Endothelial cell of umbilical vein (primary cell): Measurements from ENCODE around the gene NT5C1A. TPM values are rescaled to one million over a fixed set of nuclear protein-coding genes. Genes with fewer than 3 reads are reported as not detected.

Experiments used
- BruUV-seq: library from RNA; stranded (reverse); fragments of 400-500 nt; replicated peaks from 2 replicates; lab custom pipeline; 2021; lab: Mats Ljungman, UMichigan
- CTCF ChIA-PET: fragments of 300-600, 350-600 bp; sonication (Branson Sonifier 250); formaldehyde crosslinking; loops from one replicate; lab custom pipeline; 2021; ENCODE audit warnings: antibody characterized with exemption, inconsistent platforms; lab: Charles Lee
- POLR2A ChIA-PET: fragments of 300-600, 350-600 bp; sonication (Branson Sonifier 250); formaldehyde crosslinking; loops from one replicate; lab custom pipeline; 2021; ENCODE audit warnings: antibody characterized with exemption, inconsistent platforms; lab: Charles Lee
- DNase-seq: peaks from one replicate; pipeline ENCODE4 v3.0.0-alpha.2; 2011; ENCODE audit warnings: low read depth, low spot score
- FAIRE-seq: peaks from 2 replicates; lab custom pipeline; 2011; peaks lifted over from hg19 to GRCh38; lab: Jason Lieb, UNC
- H2AFZ ChIP-seq: 2 replicates; pipeline ENCODE4 v1.6.0; 2012; ENCODE audit warnings: low read depth, low read length, control low read depth, inconsistent platforms
- H3K27ac ChIP-seq: 2 replicates; pipeline ENCODE4 v1.5.1; 2011; ENCODE audit warnings: low read depth, mild to moderate bottlenecking, control low read depth, low read length, moderate library complexity; ENCODE audit not compliant: insufficient read depth
- H3K27me3 ChIP-seq, 2 experiments: 2 replicates each; pipeline versions ENCODE4 v1.6.0 to v1.6.1; 2011; ENCODE audit warnings: low read length in 2 of 2, mixed read lengths in 1 of 2; ENCODE audit not compliant: control insufficient read depth in 2 of 2, insufficient read depth in 2 of 2
- H3K36me3 ChIP-seq, 2 experiments: 2 replicates in 1 of 2; 3 replicates in 1 of 2; pipeline ENCODE4 v1.5.1; 2011; ENCODE audit warnings: low read length in 2 of 2, mild to moderate bottlenecking in 1 of 2, moderate library complexity in 1 of 2; ENCODE audit not compliant: control insufficient read depth in 2 of 2, insufficient read depth in 2 of 2; ENCODE audit errors: extremely low read depth in 1 of 2
- H3K4me1 ChIP-seq: 3 replicates; pipeline ENCODE4 v1.5.1; 2011; ENCODE audit warnings: mild to moderate bottlenecking, low read length; ENCODE audit not compliant: control insufficient read depth, insufficient read depth; ENCODE audit errors: extremely low read depth
- H3K4me2 ChIP-seq: 2 replicates; pipeline ENCODE4 v1.6.1; 2011; ENCODE audit warnings: low read length, control low read depth, mixed read lengths; ENCODE audit not compliant: insufficient read depth
- H3K4me3 ChIP-seq, 3 experiments: fragments of 200-600 bp in 1 of 3; sonication (generic), shearing (Covaris generic) in 1 of 3; replicated peaks in 1 of 3; 2 replicates each; pipeline ENCODE4 v1.5.1; 2011 to 2016; ENCODE audit warnings: control low read depth in 3 of 3, low read length in 3 of 3, mild to moderate bottlenecking in 2 of 3, inconsistent platforms in 1 of 3, low read depth in 1 of 3, moderate library complexity in 1 of 3; ENCODE audit not compliant: insufficient read depth in 1 of 3
- H3K79me2 ChIP-seq: 2 replicates; pipeline ENCODE4 v1.6.0; 2012; ENCODE audit warnings: low read length, inconsistent platforms; ENCODE audit not compliant: control insufficient read depth, insufficient read depth
- H3K9ac ChIP-seq: replicated peaks from 2 replicates; pipeline ENCODE3; 2011; ENCODE audit warnings: low read length, control low read depth; ENCODE audit not compliant: insufficient read depth; ENCODE audit errors: extremely low read depth
- H3K9me1 ChIP-seq: replicated peaks from 3 replicates; pipeline ENCODE4 v1.6.0; 2011; ENCODE audit warnings: mild to moderate bottlenecking, low read length; ENCODE audit not compliant: control insufficient read depth, insufficient read depth; ENCODE audit errors: extremely low read depth
- H3K9me3 ChIP-seq: replicated peaks from 2 replicates; pipeline ENCODE4 v1.5.1; 2012; ENCODE audit warnings: low read length, inconsistent platforms; ENCODE audit not compliant: control insufficient read depth, insufficient read depth
- H4K20me1 ChIP-seq: replicated peaks from 2 replicates; pipeline ENCODE3; 2011; ENCODE audit warnings: mild to moderate bottlenecking, low read length; ENCODE audit not compliant: control insufficient read depth, insufficient read depth; ENCODE audit errors: extremely low read depth
- EZH2 ChIP-seq: IDR thresholded peaks from 2 replicates; pipeline ENCODE4 v1.6.1; 2012; ENCODE audit warnings: borderline replicate concordance, low read depth, mild to moderate bottlenecking, moderate library complexity, low read length, inconsistent platforms; ENCODE audit not compliant: severe bottlenecking
- FOS ChIP-seq: IDR thresholded peaks from 2 replicates; pipeline ENCODE4 v1.6.1; 2011; ENCODE audit warnings: mild to moderate bottlenecking, low read length, moderate library complexity, borderline replicate concordance; ENCODE audit not compliant: insufficient read depth
- GATA2 ChIP-seq: IDR thresholded peaks from 2 replicates; pipeline ENCODE4 v1.7.0; 2011; ENCODE audit warnings: low read depth, mild to moderate bottlenecking, moderate library complexity, mixed read lengths, low read length; ENCODE audit not compliant: insufficient read length, insufficient read depth
- JUN ChIP-seq: IDR thresholded peaks from 2 replicates; pipeline ENCODE4 v1.6.1; 2011; ENCODE audit warnings: borderline replicate concordance, low read depth; ENCODE audit not compliant: insufficient read length, insufficient read depth
- MAX ChIP-seq: IDR thresholded peaks from 2 replicates; pipeline ENCODE4 v1.6.1; 2011; ENCODE audit not compliant: insufficient read depth, insufficient read length
- MYC ChIP-seq: IDR thresholded peaks from one replicate; pipeline ENCODE4 v1.6.1; 2011; ENCODE audit warnings: mild to moderate bottlenecking, low read depth, low read length
- POLR2A ChIP-seq: IDR thresholded peaks from 2 replicates; pipeline ENCODE4 v1.6.1; 2012; ENCODE audit warnings: low read depth, mild to moderate bottlenecking, control low read depth, low read length
- POLR2AphosphoS5 ChIP-seq: IDR thresholded peaks from 2 replicates; pipeline ENCODE4 v1.6.1; 2012; ENCODE audit warnings: low read depth, mild to moderate bottlenecking, control low read depth, low read length, moderate library complexity; ENCODE audit not compliant: insufficient read depth
- dilution Hi-C: fragments of 300-500 bp; cut with MboI; formaldehyde crosslinking; loops from one replicate; pipeline ENCODE4 v1.15.0; 2019; ENCODE audit warnings: low sequenced_read_pairs; ENCODE audit not compliant: extremely low pct_ligation_motif_present
- intact Hi-C: fragments of 100-400 bp; cut with micrococcal nuclease; formaldehyde crosslinking; loops from one replicate; pipeline ENCODE4 v1.10.0; 2022
- polyA plus RNA-seq, 4 experiments: library from polyadenylated mRNA; depleted of rRNA in 3 of 4; stranded (reverse) in 3 of 4; unstranded in 1 of 4; fragments of >200 nt; gene quantifications; 2 replicates each; pipeline versions ENCODE4 v1.2.1 to v1.2.3, GENCODE V29; 2011 to 2012; ENCODE audit warnings: missing spikeins in 1 of 4
- total RNA-seq: library from RNA; stranded (reverse); gene quantifications from 2 replicates; pipeline ENCODE4 v1.2.3, GENCODE V29; 2021
- TF ChIP-seq, protein P1 (sequence below), 2 donors: IDR thresholded peaks; 1 replicate in 1 of 2; 2 replicates in 1 of 2; pipeline ENCODE4 v1.5.1; 2011; ENCODE audit warnings: low read length in 2 of 2, mild to moderate bottlenecking in 2 of 2, moderate library complexity in 2 of 2, control low read depth in 1 of 2, inconsistent platforms in 1 of 2, low read depth in 1 of 2; ENCODE audit not compliant: insufficient read depth in 1 of 2; ENCODE audit errors: extremely low read depth in 1 of 2

The NT5C1A gene
- total and polyA plus RNA-seq, 2 donors (not counting 3 experiments of a cell fraction or from before 2014, with no cell fraction given), result not detected

- Histone ChIP-seq H3K9ac (no peak overlapping the region), H3K36me3 (no peaks in the 10 kb centered on the region), H3K9me3 (no peaks in the 10 kb centered on the region), H2AFZ (no peak overlapping the region), H3K9me1 (no peaks in the 10 kb centered on the region), H3K4me3 (no peak overlapping the region), H4K20me1 (no peaks in the 10 kb centered on the region), H3K27ac (no peak overlapping the region), H3K79me2 (no peaks in the 10 kb centered on the region), H3K4me2 (no peak overlapping the region), H3K27me3 (peaks cover 7 to 21% of the 10 kb centered on the region in 2 experiments), H3K4me1 (no peaks in the 10 kb centered on the region)
- intact Hi-C loops (no loop called here), dilution Hi-C loops (no loop called here)
- POLR2A ChIA-PET, result no interaction called here
- CTCF ChIA-PET, result interaction anchor here (3.0 to 6.3 kb wide), 2 partner anchors 7 to 57 kb away, joined by 12 to 113 read pairs; partner anchors contain the start of gene NT5C1A
- no peak for TF ChIP-seq MAX
- no peak for TF ChIP-seq EZH2
- TF ChIP-seq GATA2, result no peak
- no peak for TF ChIP-seq POLR2AphosphoS5
- TF ChIP-seq JUN, result no peak
- no peak for TF ChIP-seq FOS
- TF ChIP-seq, protein P1, sequence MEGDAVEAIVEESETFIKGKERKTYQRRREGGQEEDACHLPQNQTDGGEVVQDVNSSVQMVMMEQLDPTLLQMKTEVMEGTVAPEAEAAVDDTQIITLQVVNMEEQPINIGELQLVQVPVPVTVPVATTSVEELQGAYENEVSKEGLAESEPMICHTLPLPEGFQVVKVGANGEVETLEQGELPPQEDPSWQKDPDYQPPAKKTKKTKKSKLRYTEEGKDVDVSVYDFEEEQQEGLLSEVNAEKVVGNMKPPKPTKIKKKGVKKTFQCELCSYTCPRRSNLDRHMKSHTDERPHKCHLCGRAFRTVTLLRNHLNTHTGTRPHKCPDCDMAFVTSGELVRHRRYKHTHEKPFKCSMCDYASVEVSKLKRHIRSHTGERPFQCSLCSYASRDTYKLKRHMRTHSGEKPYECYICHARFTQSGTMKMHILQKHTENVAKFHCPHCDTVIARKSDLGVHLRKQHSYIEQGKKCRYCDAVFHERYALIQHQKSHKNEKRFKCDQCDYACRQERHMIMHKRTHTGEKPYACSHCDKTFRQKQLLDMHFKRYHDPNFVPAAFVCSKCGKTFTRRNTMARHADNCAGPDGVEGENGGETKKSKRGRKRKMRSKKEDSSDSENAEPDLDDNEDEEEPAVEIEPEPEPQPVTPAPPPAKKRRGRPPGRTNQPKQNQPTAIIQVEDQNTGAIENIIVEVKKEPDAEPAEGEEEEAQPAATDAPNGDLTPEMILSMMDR (IDR thresholded peaks at IDR 0.05; ENCODE audit: extremely low read depth in 1 of 2, insufficient read depth in 1 of 2, low read depth in 1 of 2, low read length in 2 of 2), result no peak
- TF ChIP-seq MYC, result no peak
- TF ChIP-seq POLR2A, result no peak
- no peak for FAIRE-seq
- DNase-seq, result no peak
- no TSS peak for BruUV-seq
These were observed 8.3 kb downstream of the NT5C1A start for GRCh38 chr1:39663559-39663958.
